ENCODE measurements around the gene ELMO3.
A peak's percentile ranks its signal among the peaks of the same experiment; 100 is the strongest.

ELMO3 gene

GRCh38 chr16:67150833-67151396 is 48.0 kb upstream of the ELMO3 start, which contains the start of gene B3GNT9 (continued):
- TF ChIP-seq, protein P1, sequence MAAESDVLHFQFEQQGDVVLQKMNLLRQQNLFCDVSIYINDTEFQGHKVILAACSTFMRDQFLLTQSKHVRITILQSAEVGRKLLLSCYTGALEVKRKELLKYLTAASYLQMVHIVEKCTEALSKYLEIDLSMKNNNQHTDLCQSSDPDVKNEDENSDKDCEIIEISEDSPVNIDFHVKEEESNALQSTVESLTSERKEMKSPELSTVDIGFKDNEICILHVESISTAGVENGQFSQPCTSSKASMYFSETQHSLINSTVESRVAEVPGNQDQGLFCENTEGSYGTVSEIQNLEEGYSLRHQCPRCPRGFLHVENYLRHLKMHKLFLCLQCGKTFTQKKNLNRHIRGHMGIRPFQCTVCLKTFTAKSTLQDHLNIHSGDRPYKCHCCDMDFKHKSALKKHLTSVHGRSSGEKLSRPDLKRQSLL (tag by site-specific recombination; IDR thresholded peaks at IDR 0.05) = no peak
- no peak for TF ChIP-seq ZNF558 (tag by site-specific recombination; IDR thresholded peaks at IDR 0.05)
- TF ChIP-seq, protein P2, sequence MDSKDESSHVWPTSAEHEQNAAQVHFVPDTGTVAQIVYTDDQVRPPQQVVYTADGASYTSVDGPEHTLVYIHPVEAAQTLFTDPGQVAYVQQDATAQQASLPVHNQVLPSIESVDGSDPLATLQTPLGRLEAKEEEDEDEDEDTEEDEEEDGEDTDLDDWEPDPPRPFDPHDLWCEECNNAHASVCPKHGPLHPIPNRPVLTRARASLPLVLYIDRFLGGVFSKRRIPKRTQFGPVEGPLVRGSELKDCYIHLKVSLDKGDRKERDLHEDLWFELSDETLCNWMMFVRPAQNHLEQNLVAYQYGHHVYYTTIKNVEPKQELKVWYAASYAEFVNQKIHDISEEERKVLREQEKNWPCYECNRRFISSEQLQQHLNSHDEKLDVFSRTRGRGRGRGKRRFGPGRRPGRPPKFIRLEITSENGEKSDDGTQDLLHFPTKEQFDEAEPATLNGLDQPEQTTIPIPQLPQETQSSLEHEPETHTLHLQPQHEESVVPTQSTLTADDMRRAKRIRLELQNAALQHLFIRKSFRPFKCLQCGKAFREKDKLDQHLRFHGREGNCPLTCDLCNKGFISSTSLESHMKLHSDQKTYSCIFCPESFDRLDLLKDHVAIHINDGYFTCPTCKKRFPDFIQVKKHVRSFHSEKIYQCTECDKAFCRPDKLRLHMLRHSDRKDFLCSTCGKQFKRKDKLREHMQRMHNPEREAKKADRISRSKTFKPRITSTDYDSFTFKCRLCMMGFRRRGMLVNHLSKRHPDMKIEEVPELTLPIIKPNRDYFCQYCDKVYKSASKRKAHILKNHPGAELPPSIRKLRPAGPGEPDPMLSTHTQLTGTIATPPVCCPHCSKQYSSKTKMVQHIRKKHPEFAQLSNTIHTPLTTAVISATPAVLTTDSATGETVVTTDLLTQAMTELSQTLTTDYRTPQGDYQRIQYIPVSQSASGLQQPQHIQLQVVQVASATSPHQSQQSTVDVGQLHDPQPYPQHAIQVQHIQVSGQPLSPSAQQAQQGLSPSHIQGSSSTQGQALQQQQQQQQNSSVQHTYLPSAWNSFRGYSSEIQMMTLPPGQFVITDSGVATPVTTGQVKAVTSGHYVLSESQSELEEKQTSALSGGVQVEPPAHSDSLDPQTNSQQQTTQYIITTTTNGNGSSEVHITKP (tag by site-specific recombination; IDR thresholded peaks at IDR 0.05) = no peak
- peak; percentile 73 for TF ChIP-seq ZNF335 (tag by site-specific recombination; conservative IDR thresholded peaks at IDR 0.05)
- TF ChIP-seq RBAK (tag by site-specific recombination; IDR thresholded peaks at IDR 0.05) = no peak
- TF ChIP-seq, protein P3, sequence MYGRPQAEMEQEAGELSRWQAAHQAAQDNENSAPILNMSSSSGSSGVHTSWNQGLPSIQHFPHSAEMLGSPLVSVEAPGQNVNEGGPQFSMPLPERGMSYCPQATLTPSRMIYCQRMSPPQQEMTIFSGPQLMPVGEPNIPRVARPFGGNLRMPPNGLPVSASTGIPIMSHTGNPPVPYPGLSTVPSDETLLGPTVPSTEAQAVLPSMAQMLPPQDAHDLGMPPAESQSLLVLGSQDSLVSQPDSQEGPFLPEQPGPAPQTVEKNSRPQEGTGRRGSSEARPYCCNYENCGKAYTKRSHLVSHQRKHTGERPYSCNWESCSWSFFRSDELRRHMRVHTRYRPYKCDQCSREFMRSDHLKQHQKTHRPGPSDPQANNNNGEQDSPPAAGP (tag by site-specific recombination; IDR thresholded peaks at IDR 0.05) = no peak
- no peak for TF ChIP-seq ZNF791 (tag by site-specific recombination; IDR thresholded peaks at IDR 0.05)
- no peak for TF ChIP-seq ZNF133 (tag by site-specific recombination; IDR thresholded peaks at IDR 0.05)
- no peak for TF ChIP-seq ZBTB1 (tag by site-specific recombination; IDR thresholded peaks at IDR 0.05)
- TF ChIP-seq, protein P4, sequence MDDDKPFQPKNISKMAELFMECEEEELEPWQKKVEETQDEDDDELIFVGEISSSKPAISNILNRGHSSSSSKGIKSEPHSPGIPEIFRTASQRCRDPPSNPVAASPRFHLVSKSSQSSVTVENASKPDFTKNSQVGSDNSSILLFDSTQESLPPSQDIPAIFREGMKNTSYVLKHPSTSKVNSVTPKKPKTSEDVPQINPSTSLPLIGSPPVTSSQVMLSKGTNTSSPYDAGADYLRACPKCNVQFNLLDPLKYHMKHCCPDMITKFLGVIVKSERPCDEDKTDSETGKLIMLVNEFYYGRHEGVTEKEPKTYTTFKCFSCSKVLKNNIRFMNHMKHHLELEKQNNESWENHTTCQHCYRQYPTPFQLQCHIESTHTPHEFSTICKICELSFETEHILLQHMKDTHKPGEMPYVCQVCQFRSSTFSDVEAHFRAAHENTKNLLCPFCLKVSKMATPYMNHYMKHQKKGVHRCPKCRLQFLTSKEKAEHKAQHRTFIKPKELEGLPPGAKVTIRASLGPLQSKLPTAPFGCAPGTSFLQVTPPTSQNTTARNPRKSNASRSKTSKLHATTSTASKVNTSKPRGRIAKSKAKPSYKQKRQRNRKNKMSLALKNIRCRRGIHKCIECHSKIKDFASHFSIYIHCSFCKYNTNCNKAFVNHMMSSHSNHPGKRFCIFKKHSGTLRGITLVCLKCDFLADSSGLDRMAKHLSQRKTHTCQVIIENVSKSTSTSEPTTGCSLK (tag by site-specific recombination; IDR thresholded peaks at IDR 0.05) = no peak
- TF ChIP-seq ZNF768 (tag by site-specific recombination; IDR thresholded peaks at IDR 0.05) = no peak
- no peak for TF ChIP-seq ZNF404 (tag by site-specific recombination; IDR thresholded peaks at IDR 0.05)

DNA sequence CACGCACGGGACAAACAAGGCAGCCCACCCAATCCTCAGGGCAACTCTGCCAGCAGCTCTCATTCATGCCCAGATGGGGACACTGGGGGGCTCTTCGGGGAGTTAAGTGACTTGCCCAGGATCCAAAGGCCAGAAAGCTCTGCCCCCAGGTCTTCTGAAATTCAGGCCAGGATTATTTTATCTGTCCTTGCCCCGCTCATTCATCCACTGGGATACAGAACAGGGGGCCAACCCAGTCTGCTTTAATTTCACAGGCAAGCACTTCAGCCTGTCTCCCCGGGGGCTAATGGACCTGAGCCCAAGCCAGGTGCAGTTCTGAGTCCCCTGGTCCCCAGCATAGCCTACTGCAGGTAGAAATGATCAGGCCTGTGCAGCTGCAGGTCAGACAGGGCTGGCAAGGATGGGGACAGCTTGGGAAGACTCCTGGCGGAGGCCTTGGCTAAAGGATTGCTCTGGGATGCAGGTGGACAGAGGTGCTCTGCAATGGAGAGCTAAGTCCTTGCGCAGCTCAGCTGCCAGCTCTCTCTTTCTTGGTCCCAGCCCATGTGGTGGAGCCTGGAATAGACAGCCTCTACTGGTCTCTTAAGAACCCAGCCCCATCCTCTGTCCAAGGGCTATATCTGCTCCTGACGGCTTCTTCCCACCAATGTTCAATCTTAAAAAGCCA is 47.4 kb upstream of the ELMO3 start:
- no peak overlapping the region for H3K27ac ChIP-seq (ENCODE audit: extremely low read depth, low read depth, low read length)
- no peak for TF ChIP-seq ZNF423 (tag by site-specific recombination; IDR thresholded peaks at IDR 0.05)
- peak; percentile 22; the same call in 1 of the 2 replicates for TF ChIP-seq ZNF335 (tag by site-specific recombination; conservative IDR thresholded peaks at IDR 0.05)
- no peak overlapping the region for H3K4me3 ChIP-seq (ENCODE audit: low read depth, low read length)
- H3K36me3 ChIP-seq (ENCODE audit: control insufficient read depth in 2 of 2, insufficient read depth in 1 of 2, low read length in 2 of 2) = peaks cover 0 to 31% of the 10 kb centered on the region in 2 experiments; a peak in 1 of 3 replicates
- H3K9me3 ChIP-seq (ENCODE audit: control insufficient read depth, insufficient read depth, low read depth, low read length) = no peaks in the 10 kb centered on the region
- POLR2A ChIA-PET = interaction anchor here (0.8 kb wide), 1 partner anchor 33 kb away, joined by 3 read pairs; no protein-coding TSS in a partner anchor
- H3K4me1 ChIP-seq (ENCODE audit: control insufficient read depth, insufficient read depth, low read length) = 0 out of 2 replicates have a peak, but pooled peaks cover 3% of the 10 kb centered on the region
- CTCF ChIA-PET = interaction anchor here (0.7 to 7.4 kb wide), 6 partner anchors 10 to 256 kb away, joined by 3 to 155 read pairs (median 6); partner anchors contain the start of gene CES3
